Uterus (tissue), 2 donors: ENCODE data around the gene KDELR3.

Experiments used
- POLR2A ChIP-seq, 2 donors: fragments of 450-650 bp; IDR thresholded peaks; one replicate each; pipeline ENCODE4 v1.6.1; 2016; ENCODE audit warnings: antibody characterized with exemption in 2 of 2, mild to moderate bottlenecking in 1 of 2, moderate library complexity in 1 of 2
- TF ChIP-seq, protein P1 (sequence below), 4 experiments: fragments of 200-600 bp in 2 of 4; fragments of 450-650 bp in 2 of 4; sonication (generic) in 2 of 4; IDR thresholded peaks; one replicate each; pipeline ENCODE4 v1.5.1; 2016 to 2019; ENCODE audit warnings: antibody characterized with exemption in 4 of 4, mild to moderate bottlenecking in 2 of 4, moderate library complexity in 1 of 4

DNA sequence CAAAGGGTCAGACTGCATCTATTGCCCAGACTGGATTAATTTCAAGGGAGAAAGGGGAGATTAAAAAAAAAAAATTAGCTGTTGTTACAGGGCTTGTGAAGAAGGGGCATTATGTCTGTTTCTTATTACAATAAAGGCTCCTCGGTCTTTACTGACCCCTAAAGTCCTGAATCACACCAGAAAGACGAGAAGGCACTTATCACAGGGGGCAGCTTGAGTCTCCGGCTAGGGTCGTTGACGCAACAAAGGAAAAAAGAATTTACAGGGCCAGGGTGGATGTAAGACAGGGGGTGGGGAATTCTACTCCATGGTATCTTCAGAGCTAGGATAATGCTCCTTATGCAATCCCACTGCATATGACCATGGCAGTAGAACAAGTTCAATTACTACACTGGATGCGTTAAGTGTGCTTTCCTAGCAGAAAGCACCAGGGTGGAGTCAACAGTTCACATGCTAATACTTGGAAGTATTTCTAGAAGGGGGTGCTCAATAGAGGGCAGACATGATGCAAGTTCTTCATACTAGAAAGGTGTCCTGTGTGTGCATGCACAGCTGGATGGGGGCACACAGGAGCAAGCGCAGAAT lies 21.8 kb downstream of the KDELR3 start:
- TF ChIP-seq, protein P1, sequence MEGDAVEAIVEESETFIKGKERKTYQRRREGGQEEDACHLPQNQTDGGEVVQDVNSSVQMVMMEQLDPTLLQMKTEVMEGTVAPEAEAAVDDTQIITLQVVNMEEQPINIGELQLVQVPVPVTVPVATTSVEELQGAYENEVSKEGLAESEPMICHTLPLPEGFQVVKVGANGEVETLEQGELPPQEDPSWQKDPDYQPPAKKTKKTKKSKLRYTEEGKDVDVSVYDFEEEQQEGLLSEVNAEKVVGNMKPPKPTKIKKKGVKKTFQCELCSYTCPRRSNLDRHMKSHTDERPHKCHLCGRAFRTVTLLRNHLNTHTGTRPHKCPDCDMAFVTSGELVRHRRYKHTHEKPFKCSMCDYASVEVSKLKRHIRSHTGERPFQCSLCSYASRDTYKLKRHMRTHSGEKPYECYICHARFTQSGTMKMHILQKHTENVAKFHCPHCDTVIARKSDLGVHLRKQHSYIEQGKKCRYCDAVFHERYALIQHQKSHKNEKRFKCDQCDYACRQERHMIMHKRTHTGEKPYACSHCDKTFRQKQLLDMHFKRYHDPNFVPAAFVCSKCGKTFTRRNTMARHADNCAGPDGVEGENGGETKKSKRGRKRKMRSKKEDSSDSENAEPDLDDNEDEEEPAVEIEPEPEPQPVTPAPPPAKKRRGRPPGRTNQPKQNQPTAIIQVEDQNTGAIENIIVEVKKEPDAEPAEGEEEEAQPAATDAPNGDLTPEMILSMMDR (IDR thresholded peaks at IDR 0.05), result no peak
- TF ChIP-seq POLR2A (IDR thresholded peaks at IDR 0.05), result no peak
